H9 (cell line): ENCODE measurements around the gene ZNF829. TPM values are rescaled to one million over a fixed set of nuclear protein-coding genes. Genes with fewer than 3 reads are reported as not detected.

Experiments
- DNase-seq: peaks from one replicate; pipeline ENCODE4 v3.0.0-alpha.2; 2017
- H2AFZ ChIP-seq: one replicate; pipeline ENCODE4 v1.6.1; 2013; ENCODE audit warnings: mild to moderate bottlenecking, low read length, control low read depth, moderate library complexity
- H2AK5ac ChIP-seq: 2 replicates; pipeline ENCODE4 v1.6.1; 2013; ENCODE audit warnings: low read length, control low read depth, mixed read lengths; ENCODE audit not compliant: insufficient read length
- H2BK120ac ChIP-seq: one replicate; pipeline ENCODE4 v1.6.1; 2013; ENCODE audit warnings: low read depth, mild to moderate bottlenecking, low read length, control low read depth, inconsistent platforms; ENCODE audit not compliant: poor library complexity, severe bottlenecking
- H2BK12ac ChIP-seq: 2 replicates; pipeline ENCODE4 v1.6.1; 2013; ENCODE audit warnings: low read length, control low read depth, mixed read lengths, low read depth; ENCODE audit not compliant: insufficient read length
- H2BK15ac ChIP-seq: 2 replicates; pipeline ENCODE4 v1.6.1; 2013; ENCODE audit warnings: low read depth, low read length, control low read depth
- H2BK20ac ChIP-seq: one replicate; pipeline ENCODE4 v1.6.1; 2013; ENCODE audit warnings: low read depth, mild to moderate bottlenecking, low read length, control low read depth, inconsistent platforms; ENCODE audit not compliant: poor library complexity, severe bottlenecking
- H2BK5ac ChIP-seq: 2 replicates; pipeline ENCODE4 v1.6.1; 2013; ENCODE audit warnings: low read length, control low read depth, mixed read lengths; ENCODE audit not compliant: insufficient read length
- H3K14ac ChIP-seq: 2 replicates; pipeline ENCODE4 v1.6.1; 2013; ENCODE audit warnings: low read length, control low read depth; ENCODE audit not compliant: insufficient read depth
- H3K18ac ChIP-seq: 2 replicates; pipeline ENCODE4 v1.6.1; 2013; ENCODE audit warnings: low read depth, mild to moderate bottlenecking, mixed read lengths, low read length, control low read depth; ENCODE audit not compliant: insufficient read length
- H3K23ac ChIP-seq: 2 replicates; pipeline ENCODE4 v1.6.1; 2013; ENCODE audit warnings: low read length, control low read depth, mixed read lengths, low read depth; ENCODE audit not compliant: insufficient read length
- H3K23me2 ChIP-seq: 2 replicates; pipeline ENCODE4 v1.6.1; 2013; ENCODE audit warnings: low read depth, mild to moderate bottlenecking, mixed read lengths, low read length, control low read depth; ENCODE audit not compliant: insufficient read length, poor library complexity, severe bottlenecking
- H3K27ac ChIP-seq: 2 replicates; pipeline ENCODE4 v1.5.1; 2013; ENCODE audit warnings: low read length, control low read depth, mixed read lengths, low read depth; ENCODE audit not compliant: insufficient read length
- H3K27me3 ChIP-seq: 2 replicates; pipeline ENCODE4 v1.6.1; 2013; ENCODE audit warnings: low read length, control low read depth, inconsistent platforms; ENCODE audit not compliant: insufficient read depth
- H3K4ac ChIP-seq: 2 replicates; pipeline ENCODE4 v1.6.1; 2013; ENCODE audit warnings: low read depth, mild to moderate bottlenecking, control low read depth, inconsistent platforms, low read length, moderate library complexity
- H3K4me1 ChIP-seq: 2 replicates; pipeline ENCODE4 v1.6.1; 2013; ENCODE audit warnings: low read length, control low read depth, inconsistent platforms; ENCODE audit not compliant: insufficient read depth
- H3K4me2 ChIP-seq: 2 replicates; pipeline ENCODE4 v1.6.1; 2013; ENCODE audit warnings: low read length, control low read depth, mixed read lengths; ENCODE audit not compliant: insufficient read length, insufficient read depth
- H3K56ac ChIP-seq: 2 replicates; pipeline ENCODE4 v1.6.1; 2013; ENCODE audit warnings: low read depth, mild to moderate bottlenecking, mixed read lengths, low read length, control low read depth; ENCODE audit not compliant: insufficient read length
- H3K79me1 ChIP-seq: 2 replicates; pipeline ENCODE4 v1.6.1; 2013; ENCODE audit warnings: low read depth, mild to moderate bottlenecking, moderate library complexity, low read length, control low read depth, inconsistent platforms; ENCODE audit not compliant: insufficient read depth, poor library complexity, severe bottlenecking
- H3K79me2 ChIP-seq: 2 replicates; pipeline ENCODE4 v1.6.1; 2013; ENCODE audit warnings: low read length, control low read depth, inconsistent platforms; ENCODE audit not compliant: insufficient read depth
- H3K9ac ChIP-seq: 2 replicates; pipeline ENCODE4 v1.6.1; 2013; ENCODE audit warnings: low read length, control low read depth, mixed read lengths; ENCODE audit not compliant: insufficient read length; ENCODE audit errors: extremely low read depth
- H3K9me3 ChIP-seq: one replicate; pipeline ENCODE4 v1.6.1; 2013; ENCODE audit warnings: low read depth, low read length, inconsistent platforms; ENCODE audit not compliant: control insufficient read depth
- H3T11ph ChIP-seq: one replicate; pipeline ENCODE4 v1.6.1; 2013; ENCODE audit warnings: mild to moderate bottlenecking, low read length, control low read depth, inconsistent platforms
- H4K20me1 ChIP-seq: one replicate; pipeline ENCODE4 v1.6.1; 2013; ENCODE audit not compliant: control insufficient read depth, insufficient read length, insufficient read depth
- H4K5ac ChIP-seq: 2 replicates; pipeline ENCODE4 v1.6.1; 2013; ENCODE audit warnings: low read depth, mild to moderate bottlenecking, mixed read lengths, low read length, control low read depth; ENCODE audit not compliant: insufficient read length
- H4K8ac ChIP-seq: replicated peaks from 2 replicates; pipeline ENCODE4 v1.6.1; 2013; ENCODE audit warnings: low read length, control low read depth, mixed read lengths, low read depth; ENCODE audit not compliant: insufficient read length
- H4K91ac ChIP-seq: 2 replicates; pipeline ENCODE4 v1.6.1; 2013; ENCODE audit warnings: low read depth, mild to moderate bottlenecking, moderate library complexity, mixed read lengths, low read length, control low read depth; ENCODE audit not compliant: insufficient read length
- H3K27ac Mint-ChIP-seq, 3 experiments: 2 replicates in 2 of 3; 3 replicates in 1 of 3; pipeline ENCODE4 v1.8.0; 2020 to 2021; ENCODE audit warnings: mixed read lengths in 3 of 3, mild to moderate bottlenecking in 1 of 3, moderate library complexity in 1 of 3
- H3K27me3 Mint-ChIP-seq: 2 replicates; pipeline ENCODE4 v1.8.0; 2021; ENCODE audit warnings: low read depth, mild to moderate bottlenecking, moderate library complexity, mixed read lengths
- H3K36me3 Mint-ChIP-seq, 3 experiments: 2 replicates in 2 of 3; 3 replicates in 1 of 3; pipeline ENCODE4 v1.8.0; 2020 to 2021; ENCODE audit warnings: low read depth in 3 of 3, mixed read lengths in 3 of 3; ENCODE audit not compliant: insufficient read depth in 1 of 3
- H3K4me1 Mint-ChIP-seq, 2 experiments: 2 replicates each; pipeline ENCODE4 v1.8.0; 2020; ENCODE audit warnings: mixed read lengths in 2 of 2
- H3K4me3 Mint-ChIP-seq, 2 experiments: 2 replicates in 1 of 2; 3 replicates in 1 of 2; pipeline ENCODE4 v1.8.0; 2020 to 2021; ENCODE audit warnings: mild to moderate bottlenecking in 2 of 2, mixed read lengths in 2 of 2, moderate library complexity in 1 of 2
- H3K9me3 Mint-ChIP-seq, 2 experiments: 2 replicates in 1 of 2; 3 replicates in 1 of 2; pipeline ENCODE4 v1.8.0; 2020; ENCODE audit warnings: mild to moderate bottlenecking in 2 of 2, mixed read lengths in 2 of 2, moderate library complexity in 1 of 2
- WGBS: extraction: QIAGEN DNeasy Blood & Tissue Kit; methylation state at CpG from one replicate; pipeline ENCODE4 v1.1.7; 2013; ENCODE audit warnings: missing lambda C conversion rate, low lambda C conversion rate, mixed read lengths; ENCODE audit not compliant: insufficient read length; ENCODE audit errors: extremely low coverage; 5-methylcytosine and 5-hydroxymethylcytosine counted together
- total RNA-seq: library from RNA; stranded (reverse); gene quantifications from 2 replicates; pipeline ENCODE4 v1.2.1, GENCODE V29; 2021
- TF ChIP-seq, protein P1 (sequence below): fragments of 200-600 bp; sonication (generic); conservative IDR thresholded peaks from 3 replicates; pipeline ENCODE4 v1.8.0; 2021; ENCODE audit warnings: antibody characterized with exemption, mild to moderate bottlenecking

ZNF829 gene
- total RNA-seq, 1 experiment from 2014 or later = 4.9 TPM

- Histone ChIP-seq H4K91ac (no peak overlapping the region), H3K4ac (no peak overlapping the region), H2BK12ac (no peak overlapping the region), H3K9ac (no peak overlapping the region), H3K4me2 (no peak overlapping the region), H2AFZ (no peak overlapping the region), H3K79me2 (peaks cover 4% of the 10 kb centered on the region; the same call in 1 of the 2 replicates), H2BK120ac (no peak overlapping the region), H3K18ac (no peak overlapping the region), H2BK20ac (no peak overlapping the region), H3K4me1 (no peaks in the 10 kb centered on the region), H3K23ac (no peak overlapping the region), H2BK5ac (no peak overlapping the region), H4K8ac (no peak overlapping the region), H3K27me3 (no peaks in the 10 kb centered on the region), H2BK15ac (no peak overlapping the region), H2AK5ac (no peak overlapping the region), H4K20me1 (no peaks in the 10 kb centered on the region), H3T11ph (no peak overlapping the region), H3K79me1 (peaks cover 2% of the 10 kb centered on the region), H3K9me3 (peaks cover 9% of the 10 kb centered on the region), H4K5ac (no peak overlapping the region), H3K14ac (no peak overlapping the region), H3K27ac (no peak overlapping the region), H3K23me2 (peaks cover 5% of the 10 kb centered on the region), H3K56ac (no peak overlapping the region)
- no peak overlapping the region for H3K27ac Mint-ChIP-seq
- H3K9me3 Mint-ChIP-seq = peaks cover 31 to 83% of the 10 kb centered on the region in 2 experiments
- no CpG with 5 or more reads among the region's 9 CpGs for WGBS
- no peak for DNase-seq
- peaks cover 6 to 14% of the 10 kb centered on the region in 2 experiments for H3K4me1 Mint-ChIP-seq
- H3K27me3 Mint-ChIP-seq = no peaks in the 10 kb centered on the region; the same call in 1 of the 2 replicates
- peaks cover 45 to 63% (median 54%) of the 10 kb centered on the region in 3 experiments for H3K36me3 Mint-ChIP-seq
- TF ChIP-seq, protein P1, sequence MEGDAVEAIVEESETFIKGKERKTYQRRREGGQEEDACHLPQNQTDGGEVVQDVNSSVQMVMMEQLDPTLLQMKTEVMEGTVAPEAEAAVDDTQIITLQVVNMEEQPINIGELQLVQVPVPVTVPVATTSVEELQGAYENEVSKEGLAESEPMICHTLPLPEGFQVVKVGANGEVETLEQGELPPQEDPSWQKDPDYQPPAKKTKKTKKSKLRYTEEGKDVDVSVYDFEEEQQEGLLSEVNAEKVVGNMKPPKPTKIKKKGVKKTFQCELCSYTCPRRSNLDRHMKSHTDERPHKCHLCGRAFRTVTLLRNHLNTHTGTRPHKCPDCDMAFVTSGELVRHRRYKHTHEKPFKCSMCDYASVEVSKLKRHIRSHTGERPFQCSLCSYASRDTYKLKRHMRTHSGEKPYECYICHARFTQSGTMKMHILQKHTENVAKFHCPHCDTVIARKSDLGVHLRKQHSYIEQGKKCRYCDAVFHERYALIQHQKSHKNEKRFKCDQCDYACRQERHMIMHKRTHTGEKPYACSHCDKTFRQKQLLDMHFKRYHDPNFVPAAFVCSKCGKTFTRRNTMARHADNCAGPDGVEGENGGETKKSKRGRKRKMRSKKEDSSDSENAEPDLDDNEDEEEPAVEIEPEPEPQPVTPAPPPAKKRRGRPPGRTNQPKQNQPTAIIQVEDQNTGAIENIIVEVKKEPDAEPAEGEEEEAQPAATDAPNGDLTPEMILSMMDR = no peak
- no peak overlapping the region; a peak in 1 of 5 replicates for H3K4me3 Mint-ChIP-seq
These were observed 2.0 kb upstream of the ZNF829 start for GRCh38 chr19:36918090-36918489.
